ENCODE measurements around the gene RABGGTA.

RABGGTA gene, protein sequence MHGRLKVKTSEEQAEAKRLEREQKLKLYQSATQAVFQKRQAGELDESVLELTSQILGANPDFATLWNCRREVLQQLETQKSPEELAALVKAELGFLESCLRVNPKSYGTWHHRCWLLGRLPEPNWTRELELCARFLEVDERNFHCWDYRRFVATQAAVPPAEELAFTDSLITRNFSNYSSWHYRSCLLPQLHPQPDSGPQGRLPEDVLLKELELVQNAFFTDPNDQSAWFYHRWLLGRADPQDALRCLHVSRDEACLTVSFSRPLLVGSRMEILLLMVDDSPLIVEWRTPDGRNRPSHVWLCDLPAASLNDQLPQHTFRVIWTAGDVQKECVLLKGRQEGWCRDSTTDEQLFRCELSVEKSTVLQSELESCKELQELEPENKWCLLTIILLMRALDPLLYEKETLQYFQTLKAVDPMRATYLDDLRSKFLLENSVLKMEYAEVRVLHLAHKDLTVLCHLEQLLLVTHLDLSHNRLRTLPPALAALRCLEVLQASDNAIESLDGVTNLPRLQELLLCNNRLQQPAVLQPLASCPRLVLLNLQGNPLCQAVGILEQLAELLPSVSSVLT

GRCh38 chr14:24271134-24271833 is at the start of gene RABGGTA:
Gene RABGGTA (minus strand): TSS chr14:24271597. CDS start chr14:24271115, 482 bp downstream.
- peak; percentile 96 for DNase-seq (ENCODE audit: low spot score)
- TF ChIP-seq, protein P1, sequence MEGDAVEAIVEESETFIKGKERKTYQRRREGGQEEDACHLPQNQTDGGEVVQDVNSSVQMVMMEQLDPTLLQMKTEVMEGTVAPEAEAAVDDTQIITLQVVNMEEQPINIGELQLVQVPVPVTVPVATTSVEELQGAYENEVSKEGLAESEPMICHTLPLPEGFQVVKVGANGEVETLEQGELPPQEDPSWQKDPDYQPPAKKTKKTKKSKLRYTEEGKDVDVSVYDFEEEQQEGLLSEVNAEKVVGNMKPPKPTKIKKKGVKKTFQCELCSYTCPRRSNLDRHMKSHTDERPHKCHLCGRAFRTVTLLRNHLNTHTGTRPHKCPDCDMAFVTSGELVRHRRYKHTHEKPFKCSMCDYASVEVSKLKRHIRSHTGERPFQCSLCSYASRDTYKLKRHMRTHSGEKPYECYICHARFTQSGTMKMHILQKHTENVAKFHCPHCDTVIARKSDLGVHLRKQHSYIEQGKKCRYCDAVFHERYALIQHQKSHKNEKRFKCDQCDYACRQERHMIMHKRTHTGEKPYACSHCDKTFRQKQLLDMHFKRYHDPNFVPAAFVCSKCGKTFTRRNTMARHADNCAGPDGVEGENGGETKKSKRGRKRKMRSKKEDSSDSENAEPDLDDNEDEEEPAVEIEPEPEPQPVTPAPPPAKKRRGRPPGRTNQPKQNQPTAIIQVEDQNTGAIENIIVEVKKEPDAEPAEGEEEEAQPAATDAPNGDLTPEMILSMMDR (IDR thresholded peaks at IDR 0.05; ENCODE audit: extremely low read depth, missing control alignments), result peak; percentile 86

DNA sequence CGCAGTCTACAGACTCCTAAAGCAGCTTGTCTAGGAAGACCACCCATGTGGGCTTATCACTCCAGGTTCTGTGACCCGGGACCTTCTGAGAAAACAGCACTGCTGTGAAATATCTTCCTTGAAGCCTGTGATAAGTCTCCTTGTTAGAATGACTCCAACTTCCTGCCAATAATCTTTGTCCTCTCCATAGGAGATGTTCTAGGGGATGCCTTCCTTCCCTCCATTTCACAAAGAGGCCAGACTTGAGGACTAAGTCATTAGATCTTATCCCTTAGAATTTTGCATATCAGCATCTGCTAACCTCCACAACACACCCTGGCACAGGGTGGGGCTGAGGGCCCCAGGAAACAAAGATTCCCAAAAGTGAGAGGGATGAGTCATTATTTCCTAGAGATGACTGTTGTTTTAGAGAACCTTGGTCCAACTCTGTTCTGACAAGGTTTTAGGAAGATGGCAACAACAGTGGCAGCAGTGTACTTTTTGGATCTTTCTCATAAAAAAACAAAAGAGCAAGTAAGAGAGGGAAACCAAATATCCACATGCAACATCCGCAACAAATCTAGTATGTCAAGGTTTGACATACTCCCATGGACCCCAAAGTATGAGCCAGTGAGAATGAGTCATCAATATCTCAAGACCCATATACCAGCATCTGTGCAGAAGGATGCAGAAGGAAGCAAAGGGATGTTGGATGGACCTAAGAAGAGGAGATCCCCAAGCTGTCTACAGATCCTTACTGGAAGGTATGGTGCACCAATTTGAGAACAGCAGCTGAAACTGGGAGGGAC is 45.9 kb upstream of the RABGGTA start:
- no peak for DNase-seq (ENCODE audit: low spot score)
- TF ChIP-seq, protein P1 (IDR thresholded peaks at IDR 0.05; ENCODE audit: extremely low read depth, missing control alignments), result no peak

- TF ChIP-seq, protein P1 (IDR thresholded peaks at IDR 0.05; ENCODE audit: extremely low read depth, missing control alignments), result no peak
- DNase-seq (ENCODE audit: low spot score), result no peak
Measured at GRCh38 chr14:24316597-24316950, 45.2 kb upstream of the RABGGTA start.

GRCh38 chr14:24315807-24316596 is 44.6 kb upstream of the RABGGTA start:
- no peak for DNase-seq (ENCODE audit: low spot score)
- TF ChIP-seq, protein P1 (IDR thresholded peaks at IDR 0.05; ENCODE audit: extremely low read depth, missing control alignments), result no peak

- no peak for DNase-seq (ENCODE audit: low spot score)
- TF ChIP-seq, protein P1 (IDR thresholded peaks at IDR 0.05; ENCODE audit: extremely low read depth, missing control alignments), result no peak
Measured at GRCh38 chr14:24315243-24315806, 43.9 kb upstream of the RABGGTA start.

DNA sequence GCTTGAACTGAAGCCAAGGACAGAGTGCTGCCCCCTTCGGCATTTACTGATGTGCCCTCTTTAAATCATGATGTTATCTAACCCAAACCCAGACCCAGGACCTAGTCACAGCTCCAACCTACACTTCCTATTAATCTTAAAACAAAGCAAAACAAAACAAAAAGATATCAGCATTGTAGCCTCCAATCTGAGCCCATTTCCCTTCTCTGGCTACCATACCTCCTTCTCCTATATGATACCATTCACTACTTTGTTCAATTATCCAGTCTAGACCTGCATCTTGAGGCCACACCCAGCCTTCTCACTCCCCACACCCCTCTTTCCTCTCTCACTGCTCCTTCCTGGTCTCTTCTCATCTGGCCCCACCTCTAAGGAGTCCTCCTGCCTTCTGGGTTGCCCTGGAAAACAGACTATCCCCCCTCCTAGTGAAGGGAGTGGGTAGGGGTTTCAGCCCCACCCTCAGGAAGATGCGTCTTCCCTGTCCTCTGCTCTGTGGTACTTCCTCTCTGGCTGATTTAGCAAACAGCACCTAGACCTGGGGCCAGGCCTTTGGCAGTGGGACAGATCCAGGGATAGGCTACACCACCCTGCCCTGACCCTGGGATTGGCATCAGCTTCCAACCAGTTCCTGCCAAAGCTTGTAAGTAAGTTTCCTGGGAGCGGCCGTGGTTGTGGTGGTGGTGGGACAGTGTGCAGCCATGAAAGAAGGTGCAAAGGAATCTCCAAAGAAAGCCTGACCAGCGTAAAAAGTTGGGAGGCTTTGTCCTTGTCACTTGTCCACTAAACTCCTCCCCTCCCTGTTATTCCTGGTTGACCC is 43.2 kb upstream of the RABGGTA start:
- DNase-seq (ENCODE audit: low spot score), result no peak
- TF ChIP-seq, protein P1 (IDR thresholded peaks at IDR 0.05; ENCODE audit: extremely low read depth, missing control alignments), result no peak

Measured in GM20000 (cell line).